Posterior cingulate gyrus (tissue), 11 donors: ENCODE results near the gene DYDC2.
"Not testable (repeated sequence)": the region's sequence is repeated elsewhere in the genome, so short reads cannot be mapped to it uniquely, and the experiment has no call there.

Experiments
- DNase-seq, 10 donors: peaks; one replicate each; pipeline versions ENCODE4 v3.0.0 to v3.0.0-alpha.2; 2020 to 2021; ENCODE audit warnings: mixed read lengths in 3 of 10
- intact Hi-C: fragments of 100-400 bp; cut with DNase I; formaldehyde crosslinking; loops from one replicate; pipeline ENCODE4 v1.15.1; 2023

DYDC2 gene, protein sequence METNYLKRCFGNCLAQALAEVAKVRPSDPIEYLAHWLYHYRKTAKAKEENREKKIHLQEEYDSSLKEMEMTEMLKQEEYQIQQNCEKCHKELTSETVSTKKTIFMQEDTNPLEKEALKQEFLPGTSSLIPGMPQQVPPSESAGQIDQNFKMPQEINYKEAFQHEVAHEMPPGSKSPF

DNA sequence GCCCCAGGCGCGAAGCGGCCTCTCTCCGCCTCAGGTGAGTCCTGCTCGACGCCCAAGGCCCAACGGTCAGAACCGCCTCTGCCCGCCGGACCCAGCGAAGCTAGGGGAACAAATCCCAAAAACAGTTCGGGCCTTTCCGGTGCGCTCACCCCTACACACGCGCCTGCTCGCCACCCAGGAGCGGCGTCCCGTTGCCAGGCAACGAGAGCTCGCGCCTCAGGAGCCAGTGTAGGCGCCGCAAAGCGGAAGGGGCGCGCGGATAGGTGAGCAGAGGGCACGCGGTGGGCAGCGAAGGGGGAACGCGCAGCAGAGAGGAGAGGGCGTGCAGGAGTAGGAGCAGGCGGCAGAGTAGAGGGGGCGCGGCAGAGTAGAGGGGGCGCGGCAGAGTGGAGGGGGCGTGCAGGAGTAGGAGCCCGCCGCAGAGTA is at the start of gene DYDC2, which contains the start of gene DYDC1:
Gene DYDC2 (plus strand): TSS at position 219 of the 426 bp plus-strand sequence. CDS start 5,663 bp downstream, outside the sequence.
Gene DYDC1 (minus strand): TSS at position 193 of the 426 bp plus-strand sequence. CDS start 4,154 bp downstream, outside the sequence.
- peak in 7 of 10 donors; percentile 31 to 93 (median 57) for DNase-seq
- intact Hi-C loops = no loop called here

DNA sequence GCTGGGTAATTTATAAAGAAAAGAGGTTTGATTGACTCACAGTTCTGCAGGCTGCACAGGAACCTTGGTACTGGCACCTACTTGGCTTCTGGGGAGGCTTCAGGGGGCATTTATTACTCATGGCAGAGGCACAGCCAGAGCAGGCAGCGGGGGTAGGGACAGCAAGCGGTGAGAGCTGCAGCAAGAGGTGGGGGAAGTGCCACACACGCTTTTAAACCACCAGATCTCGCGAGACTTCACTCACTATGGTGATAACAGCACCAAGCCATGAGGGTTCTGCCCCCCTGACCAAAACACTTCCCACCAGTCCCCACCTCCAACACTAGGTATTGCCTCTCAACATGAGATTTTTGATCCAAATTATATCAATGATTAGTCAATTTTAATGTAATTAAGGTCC is 43.1 kb upstream of the DYDC2 start:
- intact Hi-C loops = no loop called here
- DNase-seq = no peak

DNA sequence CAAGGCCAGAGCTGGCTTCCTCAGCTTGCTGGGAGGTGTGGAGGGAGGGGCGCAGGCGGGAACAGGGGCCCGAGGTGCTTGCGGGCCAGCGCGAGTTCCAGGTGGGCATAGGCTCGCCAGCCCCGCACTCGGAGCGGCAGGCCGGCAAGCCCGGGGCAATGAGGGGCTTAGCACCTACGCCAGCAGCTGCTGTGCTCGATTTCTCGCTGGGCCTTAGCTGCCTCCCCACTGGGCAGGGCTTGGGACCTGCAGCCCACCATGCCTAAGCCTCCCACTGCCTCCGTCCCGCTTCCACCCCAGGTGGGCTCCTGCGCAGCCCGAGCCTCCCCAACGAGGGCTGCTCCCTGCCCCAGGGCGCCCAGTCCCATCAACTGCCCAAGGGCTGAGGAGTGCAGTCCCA is 41.2 kb upstream of the DYDC2 start:
- DNase-seq = peak in 2 of 10 donors; percentile 46 to 75
- intact Hi-C loops = no loop called here

DNA sequence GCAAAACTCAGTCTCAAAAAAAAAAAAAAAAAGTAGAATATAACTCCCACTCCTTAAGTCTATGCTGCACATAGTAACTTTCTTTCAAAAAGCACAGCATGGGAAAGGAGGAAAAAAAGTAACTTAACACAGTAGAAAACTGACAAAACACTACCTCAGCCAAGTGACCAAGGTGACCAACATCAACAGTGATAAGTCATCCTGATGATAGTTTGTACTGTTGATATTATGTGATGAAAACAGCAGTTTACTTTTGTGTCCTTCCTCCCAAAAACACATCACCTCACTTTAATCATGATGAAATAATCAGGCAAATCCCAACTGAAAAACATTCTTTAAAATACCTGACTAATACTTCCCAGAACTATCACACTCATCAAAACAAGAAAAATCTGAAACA is 37.8 kb upstream of the DYDC2 start:
- DNase-seq = no peak
- intact Hi-C loops = no loop called here

DNA sequence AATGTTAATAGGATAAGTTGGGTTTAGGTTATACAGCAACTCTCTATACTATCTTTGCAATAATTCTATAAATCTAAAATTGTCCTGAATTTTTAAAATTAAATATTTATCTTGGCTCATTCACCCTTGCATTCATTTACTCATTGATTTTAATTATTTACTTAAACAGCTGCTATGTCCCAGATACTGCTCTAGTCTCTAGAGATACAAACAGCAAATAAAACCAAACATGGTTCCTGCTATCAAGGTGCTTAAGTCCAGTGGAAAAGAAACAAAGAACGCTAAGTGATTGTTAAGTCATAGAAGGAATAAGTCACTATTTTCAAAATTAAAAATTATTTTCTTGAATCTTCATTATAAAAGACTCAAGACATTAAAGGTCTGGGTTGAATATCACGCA is 37.3 kb upstream of the DYDC2 start:
- intact Hi-C loops = no loop called here
- no peak for DNase-seq

DNA sequence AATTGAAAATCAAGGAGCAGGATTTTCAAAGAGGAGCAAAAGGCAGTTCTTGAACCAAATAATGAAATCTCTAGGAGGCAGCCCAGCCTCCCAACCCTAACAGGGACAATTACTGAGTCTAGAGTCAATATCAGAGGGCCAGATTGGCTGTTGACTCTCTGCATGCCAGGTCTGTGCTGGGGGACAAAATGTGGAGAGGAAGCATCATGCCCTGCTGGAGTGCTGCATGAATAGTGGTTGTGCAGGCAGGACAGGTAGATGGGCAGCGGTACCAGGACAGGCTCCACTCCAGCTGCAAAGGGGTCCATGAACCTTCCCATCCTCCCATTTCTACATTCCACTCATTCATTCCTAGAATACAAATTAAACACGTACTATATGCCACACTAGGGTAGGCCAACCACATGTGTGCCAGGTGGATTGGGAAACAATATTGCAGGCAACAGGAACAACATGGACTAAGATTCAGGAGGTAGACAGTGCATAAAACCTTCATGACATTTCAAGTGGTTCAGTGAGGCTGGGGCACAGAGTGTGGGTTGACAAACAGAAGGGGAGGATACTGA is 36.8 kb upstream of the DYDC2 start:
- DNase-seq = no peak
- intact Hi-C loops = no loop called here

DNA sequence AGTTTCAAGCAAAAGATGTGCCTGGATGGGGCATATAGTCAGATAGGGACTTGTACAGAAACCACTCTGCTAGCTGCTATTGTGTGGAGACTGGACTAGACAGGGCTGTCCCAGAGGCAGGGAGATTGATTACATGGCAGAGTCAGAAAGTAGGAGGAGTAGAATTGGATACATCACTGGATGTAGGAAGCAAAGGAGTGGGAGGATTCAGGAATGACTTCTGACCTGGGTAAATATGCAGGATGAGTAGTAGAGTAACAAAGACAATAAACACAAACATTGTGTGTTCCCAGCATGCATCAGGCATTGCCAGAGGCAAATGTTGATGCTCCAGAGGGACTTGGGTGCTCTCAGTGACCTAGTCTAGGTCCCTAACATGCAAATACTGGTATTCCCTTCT is 36.2 kb upstream of the DYDC2 start:
- no peak for DNase-seq
- intact Hi-C loops = no loop called here

DNA sequence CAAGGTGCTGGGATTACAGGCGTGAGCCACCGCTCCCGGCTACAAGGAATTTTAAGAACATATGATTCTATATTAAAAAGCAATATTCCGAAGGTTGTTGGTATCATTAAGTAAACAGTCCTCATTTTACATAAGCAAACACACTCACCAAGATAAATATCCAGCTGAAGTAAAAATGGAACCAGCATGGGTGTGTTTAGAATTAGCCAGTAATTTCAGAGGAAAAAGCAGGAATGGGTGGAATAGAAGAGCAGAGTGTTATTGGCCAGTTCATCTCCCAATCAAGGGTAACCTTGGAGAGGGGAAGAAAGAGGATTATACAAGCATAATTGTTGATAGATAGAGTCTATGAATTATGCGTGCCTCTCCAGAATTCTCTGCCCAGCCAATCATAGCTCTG is 35.4 kb upstream of the DYDC2 start:
- DNase-seq = no peak
- intact Hi-C loops = no loop called here

DNA sequence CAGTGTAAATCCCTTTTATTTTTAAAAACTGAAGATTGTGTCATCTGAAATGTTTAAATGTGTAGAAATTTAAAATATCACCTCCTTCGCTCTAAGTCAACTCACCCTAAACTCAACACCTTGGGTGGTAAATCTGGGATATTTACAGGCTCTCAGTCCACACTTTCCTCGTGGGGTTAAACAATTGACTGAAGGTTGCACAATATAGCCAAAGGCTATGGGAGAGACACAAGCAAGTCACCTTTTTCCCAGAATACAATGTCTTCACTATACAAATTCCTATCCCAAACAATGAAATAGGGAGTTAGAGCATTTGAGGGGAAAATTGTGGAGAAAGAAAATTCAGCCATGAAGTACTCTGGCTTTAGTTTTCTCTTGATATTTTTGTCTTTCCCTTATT is 34.4 kb upstream of the DYDC2 start:
- intact Hi-C loops = no loop called here
- DNase-seq = no peak

DNA sequence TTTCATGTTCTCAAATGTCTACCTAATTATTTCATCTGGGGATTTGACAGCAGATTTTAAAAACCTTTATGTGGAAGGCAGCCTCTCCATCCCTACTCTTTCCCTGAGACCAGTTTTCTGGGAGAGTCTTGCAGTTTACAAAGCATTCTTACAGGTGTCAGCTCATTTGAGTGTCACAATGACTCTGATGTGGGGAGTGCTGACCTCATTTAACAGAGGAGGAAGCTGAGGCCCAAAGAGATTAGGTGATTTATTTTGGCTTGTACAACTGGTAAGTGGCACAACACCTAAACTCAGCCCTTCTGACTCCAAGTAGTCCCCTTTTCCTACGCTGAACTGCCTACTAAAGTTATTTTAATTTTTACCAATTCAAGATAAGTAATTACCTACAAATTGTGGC is 33.9 kb upstream of the DYDC2 start:
- intact Hi-C loops = no loop called here
- DNase-seq = no peak

DNA sequence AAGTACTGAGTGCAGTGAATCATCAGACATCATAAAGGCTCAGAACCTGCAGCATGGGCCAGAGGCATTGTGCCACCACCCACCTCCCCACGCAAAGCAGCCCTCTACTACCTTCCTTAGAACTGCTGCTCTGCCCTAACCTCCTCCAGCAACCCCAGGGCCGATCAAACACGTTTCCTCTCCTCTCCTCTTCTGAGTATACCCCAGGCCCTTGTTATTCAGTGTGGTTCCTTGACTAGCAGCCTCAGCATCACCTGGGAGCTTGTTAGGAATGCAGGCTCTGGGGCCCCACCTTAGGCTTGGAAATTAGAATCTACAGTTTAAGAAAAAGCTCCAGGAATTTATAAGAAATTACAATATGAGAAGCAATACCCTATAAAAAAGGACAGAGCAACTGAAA is 33.3 kb upstream of the DYDC2 start:
- intact Hi-C loops = no loop called here
- no peak for DNase-seq

DNA sequence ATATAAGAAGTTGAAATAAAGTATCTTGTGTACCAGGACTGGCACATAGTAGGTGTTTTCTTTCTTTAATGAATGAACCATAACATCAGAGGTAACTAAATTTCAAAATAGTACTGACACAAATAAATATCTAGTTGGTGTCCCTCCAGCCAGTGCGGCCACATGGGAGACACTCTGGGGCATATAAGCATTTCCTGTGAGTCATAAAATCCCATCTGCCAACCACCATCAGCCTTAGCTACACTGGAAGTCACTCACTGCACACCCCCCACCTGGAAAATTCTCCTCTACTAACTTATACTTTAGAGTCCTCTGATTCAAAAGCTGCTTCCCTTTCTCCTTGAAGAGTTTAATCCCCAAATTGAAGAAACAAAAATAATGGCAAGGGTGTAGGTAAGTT is 32.5 kb upstream of the DYDC2 start:
- no peak for DNase-seq
- intact Hi-C loops = no loop called here

DNA sequence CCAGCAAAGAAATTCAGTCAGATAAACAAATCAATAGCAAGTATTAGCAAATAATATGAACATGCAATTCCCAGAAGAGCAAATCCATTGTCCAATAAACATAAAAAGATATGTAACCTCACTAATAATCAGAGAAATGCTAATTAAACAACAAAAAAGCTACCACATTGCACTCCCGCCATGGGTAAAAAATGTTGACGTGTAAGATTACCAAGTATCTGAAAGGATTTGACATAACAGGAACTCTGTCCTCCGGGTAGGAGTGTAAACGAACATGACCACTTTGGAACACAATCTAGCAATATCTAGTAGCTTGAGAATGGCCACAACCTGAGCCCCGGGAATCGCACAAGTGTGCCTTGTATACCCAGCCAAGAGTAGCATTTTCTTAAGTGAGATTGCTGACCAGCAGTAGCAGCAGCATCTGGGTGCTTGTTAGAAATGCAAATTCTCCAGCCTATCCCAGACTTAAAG is 31.7 kb upstream of the DYDC2 start:
- no peak for DNase-seq
- intact Hi-C loops = no loop called here

DNA sequence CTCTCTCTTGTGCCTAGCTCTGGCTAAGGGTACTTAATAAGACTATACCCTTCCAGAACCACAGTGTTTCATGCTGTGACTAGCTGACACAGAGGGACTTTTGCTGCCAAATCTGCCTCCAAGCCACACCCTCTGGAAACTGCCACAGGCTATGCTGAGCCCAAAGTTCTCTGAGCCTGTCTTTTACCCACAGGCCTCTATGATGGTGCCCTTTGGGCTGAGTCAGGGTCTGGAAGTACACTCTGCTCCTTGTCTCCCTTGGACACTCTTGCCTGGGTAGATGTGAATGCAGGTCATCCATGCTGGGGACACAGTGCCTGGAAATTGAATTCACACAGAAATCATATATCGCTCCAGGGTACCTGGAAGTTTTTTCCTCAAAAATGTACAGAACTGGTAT is 22.6 kb upstream of the DYDC2 start:
- DNase-seq = no peak
- intact Hi-C loops = no loop called here

DNA sequence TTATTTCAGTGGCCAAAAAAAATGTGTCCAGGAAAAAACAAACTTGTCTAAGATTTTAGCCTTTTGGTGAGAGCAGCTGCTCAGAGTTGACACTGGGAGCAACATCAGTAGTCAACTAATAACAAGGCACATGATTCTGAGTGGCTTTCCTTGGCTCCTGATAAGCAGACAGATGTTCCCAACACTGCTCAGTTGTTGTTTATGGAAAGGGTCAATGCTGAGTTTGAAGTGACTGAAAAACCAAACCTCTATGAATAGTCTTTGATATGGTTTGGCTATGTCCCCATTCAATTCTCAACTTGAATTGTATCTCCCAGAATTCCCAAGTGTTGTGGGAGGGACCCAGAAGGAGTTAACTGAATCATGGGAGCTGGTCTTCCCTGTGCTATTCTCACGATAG is 12.3 kb upstream of the DYDC2 start:
- no peak for DNase-seq
- intact Hi-C loops = no loop called here

DNA sequence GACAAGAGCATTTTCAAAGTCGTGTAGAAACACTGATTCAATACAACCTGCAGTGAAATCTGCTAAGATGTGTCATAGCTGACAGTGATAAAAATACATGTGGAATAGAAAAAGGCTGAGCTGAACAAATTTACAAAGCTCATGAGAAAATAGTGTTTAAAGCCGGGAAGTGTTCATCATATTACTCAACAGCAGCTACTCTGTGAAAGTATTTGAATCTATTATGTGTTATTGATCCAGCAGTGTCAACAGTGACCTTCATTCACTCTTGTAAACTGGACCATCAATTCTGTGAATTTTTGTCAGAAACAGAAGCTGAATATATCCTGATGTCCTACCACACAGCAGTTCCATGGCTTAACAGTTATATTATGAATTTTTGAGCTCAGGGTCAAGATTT is 11.7 kb upstream of the DYDC2 start:
- intact Hi-C loops = no loop called here

DNA sequence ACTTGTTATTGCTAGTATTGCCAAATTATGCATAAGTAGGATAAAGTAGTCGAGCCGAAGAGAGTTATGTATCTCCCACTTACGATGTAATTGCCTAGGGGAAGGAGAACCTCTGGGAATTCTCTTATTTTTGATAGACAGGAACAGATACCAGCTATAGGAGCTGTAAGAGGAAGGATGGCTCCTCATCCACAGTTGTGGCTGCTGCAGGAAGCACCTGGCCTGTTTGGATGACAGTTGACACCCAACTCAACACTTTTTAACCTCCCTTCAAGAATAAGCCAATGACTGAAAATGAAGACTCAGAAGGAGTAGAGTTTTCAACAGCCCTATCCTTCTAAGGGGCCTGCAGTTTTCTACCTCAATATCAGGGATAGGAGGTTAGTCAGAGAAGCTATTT is 6.3 kb upstream of the DYDC2 start:
- no peak for DNase-seq

More for the DNA sequence above, 11.7 kb upstream of the DYDC2 start:
- no peak for DNase-seq

DNA sequence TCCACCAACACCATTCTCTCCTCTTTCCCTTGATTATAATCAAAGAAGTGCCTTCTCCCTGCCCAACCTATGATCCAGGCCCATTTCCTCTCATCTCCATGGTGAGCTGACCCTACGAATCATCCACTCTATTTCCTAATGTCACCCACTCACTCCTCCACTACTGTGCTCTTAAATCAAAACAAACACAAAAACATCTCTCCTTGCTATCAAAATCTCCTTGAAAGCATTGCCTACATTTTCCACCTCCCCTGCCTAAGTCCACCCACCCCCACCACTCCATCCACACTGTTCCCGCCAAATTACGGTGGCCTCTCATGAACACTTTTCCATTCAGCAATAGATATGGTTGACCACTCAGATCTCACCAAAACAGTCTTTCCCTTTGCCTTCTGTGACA is 5.4 kb upstream of the DYDC2 start:
- intact Hi-C loops = no loop called here
- no peak for DNase-seq

More for the DNA sequence above, 6.3 kb upstream of the DYDC2 start:
- intact Hi-C loops = no loop called here

DNA sequence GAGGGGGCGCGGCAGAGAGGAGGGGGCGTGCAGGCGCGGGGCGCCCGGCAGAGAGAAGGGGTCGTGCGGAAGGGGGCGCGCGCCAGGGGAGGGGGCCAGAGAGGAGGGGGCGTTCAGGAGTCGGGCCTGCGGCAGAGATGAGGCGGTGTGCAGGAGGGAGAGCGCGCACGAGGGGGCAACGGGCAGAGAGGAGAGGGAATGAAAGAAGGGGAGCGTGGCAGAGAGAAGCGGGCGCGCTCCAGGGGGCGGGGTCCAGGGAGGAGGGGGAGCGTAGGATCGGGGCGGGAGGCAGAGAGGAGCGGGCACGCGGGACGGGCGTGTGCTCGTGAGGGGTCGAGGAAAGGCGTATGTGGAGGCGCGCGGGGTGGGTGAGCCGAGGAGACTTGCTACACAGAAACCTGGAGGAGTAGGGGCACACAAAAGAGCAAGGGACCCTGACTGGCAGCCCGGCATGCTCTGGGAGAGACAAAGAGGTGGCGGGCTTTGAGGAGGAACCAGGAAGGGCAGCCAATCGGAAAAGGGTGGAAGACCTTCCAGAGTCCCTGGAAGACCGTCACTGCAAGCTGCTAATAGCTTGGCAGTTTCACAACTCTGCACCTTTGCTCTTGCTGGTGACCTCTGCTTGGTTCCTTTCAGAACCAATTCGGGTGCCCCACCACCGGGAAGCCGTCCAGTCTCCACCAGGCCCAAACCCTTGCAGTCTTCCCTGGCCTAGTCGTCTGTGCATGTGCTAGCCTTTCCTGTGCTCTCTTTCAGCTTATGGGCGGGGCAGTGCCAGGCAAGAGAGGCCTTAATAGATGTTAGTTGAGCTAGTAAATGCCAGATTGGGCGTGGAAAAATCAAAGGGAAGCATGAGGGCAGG is 639 bp downstream of the DYDC2 start:
- intact Hi-C loops = no loop called here
- peak in 1 of 10 donors; percentile 61 for DNase-seq

DNA sequence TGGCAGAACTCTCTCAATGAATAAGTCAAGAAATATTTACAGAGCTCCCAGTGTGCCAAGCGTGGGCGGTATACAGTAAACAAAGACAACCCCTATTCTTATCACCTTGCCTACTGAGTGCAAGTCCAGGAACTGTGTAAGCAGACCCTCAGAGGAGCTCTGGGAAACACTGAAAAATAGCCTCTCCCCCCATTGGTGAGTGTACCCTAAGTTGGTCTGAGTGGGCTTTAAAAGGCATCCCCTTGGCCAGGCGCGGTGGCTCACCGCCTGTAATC is 1.2 kb downstream of the DYDC2 start:
- intact Hi-C loops = no loop called here
- DNase-seq = no peak

DNA sequence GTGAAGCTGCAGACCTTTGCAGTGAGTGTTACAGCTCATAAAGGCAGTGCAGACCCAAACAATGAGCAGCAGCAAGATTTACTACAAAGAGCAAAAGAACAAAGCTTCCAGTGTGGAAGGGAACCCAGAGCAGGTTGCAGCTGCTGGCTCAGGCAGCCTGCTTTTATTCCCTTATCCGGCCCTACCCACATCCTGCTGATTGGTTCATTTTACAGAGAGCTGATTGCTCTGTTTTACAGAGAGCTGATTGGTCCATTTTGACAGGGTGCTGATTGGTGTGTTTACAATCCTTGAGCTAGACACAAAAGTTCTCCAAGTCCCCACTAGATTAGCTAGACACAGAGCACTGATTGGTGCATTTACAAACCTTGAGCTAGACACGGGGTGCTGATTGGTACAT is 2.3 kb downstream of the DYDC2 start:
- DNase-seq, intact Hi-C loops: not testable (repeated sequence)

DNA sequence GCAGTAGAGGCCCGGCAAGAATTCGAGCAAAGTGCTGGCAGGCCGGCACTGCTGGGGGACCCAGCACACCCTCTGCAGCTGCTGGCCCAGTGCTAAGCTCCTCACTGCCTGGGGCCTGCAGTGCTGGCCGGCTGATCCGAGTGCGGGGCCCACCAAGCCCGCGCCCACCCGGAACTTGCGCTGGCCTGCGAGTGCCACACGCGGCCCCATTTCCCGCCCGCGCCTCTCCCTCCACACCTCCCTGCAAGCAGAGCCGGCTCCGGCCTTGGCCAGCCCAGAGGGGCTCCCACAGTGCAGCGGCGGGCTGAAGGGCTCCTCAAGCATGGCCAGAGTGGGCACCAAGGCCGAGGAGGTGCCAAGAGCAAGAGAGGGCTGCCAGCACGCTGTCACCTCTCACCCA is 3.1 kb downstream of the DYDC2 start:
- peak in 3 of 10 donors; percentile 59 to 72 (median 62) for DNase-seq
- intact Hi-C loops = no loop called here
